ENCODE measurements around the gene NPHP4.

- TF ChIP-seq EZH2 (IDR thresholded peaks at IDR 0.05), result no peak
- TF ChIP-seq POLR2AphosphoS5 (IDR thresholded peaks at IDR 0.05; ENCODE audit: borderline replicate concordance, low read depth, low read length), result no peak
- no peak for TF ChIP-seq FOXP2 (optimal IDR thresholded peaks at IDR 0.05; ENCODE audit: control extremely low read depth, extremely low read length, insufficient read depth)
Measured at GRCh38 chr1:5815211-5815610, 177.0 kb downstream of the NPHP4 start.

Measured in SK-N-MC (cell line).